ENCODE results near the gene VPS33A. TPM values are rescaled to one million over a fixed set of nuclear protein-coding genes. Genes with fewer than 3 reads are reported as not detected.

VPS33A gene
- total and polyA plus RNA-seq, 2 donors (not counting 3 experiments of a cell fraction or from before 2014, with no cell fraction given), result 12.1 to 23.1 TPM

DNA sequence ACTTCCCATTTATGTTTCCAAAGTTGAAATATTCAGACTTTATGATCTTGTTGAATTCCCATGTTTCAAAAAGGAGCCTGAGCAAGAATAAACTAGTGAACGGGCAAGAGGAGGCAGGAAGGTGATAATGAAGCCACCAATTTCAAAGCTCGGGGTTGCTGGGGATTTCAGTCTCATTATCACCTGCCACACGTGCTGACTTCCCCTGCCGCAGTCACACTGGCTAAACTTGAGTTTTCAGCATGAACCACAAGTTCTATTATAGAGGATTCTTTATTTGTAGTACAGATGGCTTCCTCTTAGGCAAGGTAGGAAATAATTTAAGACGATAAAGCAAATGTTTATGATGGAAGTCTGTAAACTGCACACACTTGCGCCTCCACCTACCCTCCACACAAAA, 22.3 kb downstream of the VPS33A start:
- no peaks in the 10 kb centered on the region for H3K27me3 ChIP-seq (ENCODE audit: control insufficient read depth in 2 of 2, insufficient read depth in 2 of 2, low read length in 2 of 2)
- BruUV-seq (replicated peaks), result no TSS peak
- H3K4me3 ChIP-seq (replicated peaks in 1 of 3; ENCODE audit: insufficient read depth in 1 of 3, low read depth in 1 of 3, low read length in 3 of 3), result no peak overlapping the region
- CTCF ChIA-PET, result no interaction called here
- no peaks in the 10 kb centered on the region for H3K79me2 ChIP-seq (ENCODE audit: control insufficient read depth, insufficient read depth, low read length)
- TF ChIP-seq POLR2A (IDR thresholded peaks at IDR 0.05; ENCODE audit: low read depth, low read length) (no peak), EZH2 (IDR thresholded peaks at IDR 0.05; ENCODE audit: borderline replicate concordance, low read depth, low read length, severe bottlenecking) (no peak), FOS (IDR thresholded peaks at IDR 0.05; ENCODE audit: borderline replicate concordance, insufficient read depth, low read length) (no peak), GATA2 (IDR thresholded peaks at IDR 0.05; ENCODE audit: insufficient read depth, insufficient read length, low read depth, low read length) (no peak)
- TF ChIP-seq, protein P1, sequence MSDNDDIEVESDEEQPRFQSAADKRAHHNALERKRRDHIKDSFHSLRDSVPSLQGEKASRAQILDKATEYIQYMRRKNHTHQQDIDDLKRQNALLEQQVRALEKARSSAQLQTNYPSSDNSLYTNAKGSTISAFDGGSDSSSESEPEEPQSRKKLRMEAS (IDR thresholded peaks at IDR 0.05; ENCODE audit: insufficient read depth, insufficient read length), result no peak
- TF ChIP-seq, protein P2, sequence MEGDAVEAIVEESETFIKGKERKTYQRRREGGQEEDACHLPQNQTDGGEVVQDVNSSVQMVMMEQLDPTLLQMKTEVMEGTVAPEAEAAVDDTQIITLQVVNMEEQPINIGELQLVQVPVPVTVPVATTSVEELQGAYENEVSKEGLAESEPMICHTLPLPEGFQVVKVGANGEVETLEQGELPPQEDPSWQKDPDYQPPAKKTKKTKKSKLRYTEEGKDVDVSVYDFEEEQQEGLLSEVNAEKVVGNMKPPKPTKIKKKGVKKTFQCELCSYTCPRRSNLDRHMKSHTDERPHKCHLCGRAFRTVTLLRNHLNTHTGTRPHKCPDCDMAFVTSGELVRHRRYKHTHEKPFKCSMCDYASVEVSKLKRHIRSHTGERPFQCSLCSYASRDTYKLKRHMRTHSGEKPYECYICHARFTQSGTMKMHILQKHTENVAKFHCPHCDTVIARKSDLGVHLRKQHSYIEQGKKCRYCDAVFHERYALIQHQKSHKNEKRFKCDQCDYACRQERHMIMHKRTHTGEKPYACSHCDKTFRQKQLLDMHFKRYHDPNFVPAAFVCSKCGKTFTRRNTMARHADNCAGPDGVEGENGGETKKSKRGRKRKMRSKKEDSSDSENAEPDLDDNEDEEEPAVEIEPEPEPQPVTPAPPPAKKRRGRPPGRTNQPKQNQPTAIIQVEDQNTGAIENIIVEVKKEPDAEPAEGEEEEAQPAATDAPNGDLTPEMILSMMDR (IDR thresholded peaks at IDR 0.05; ENCODE audit: extremely low read depth in 1 of 2, insufficient read depth in 1 of 2, low read depth in 1 of 2, low read length in 2 of 2), result no peak
- intact Hi-C loops (cut with micrococcal nuclease), result no loop called here
- dilution Hi-C loops (cut with MboI; ENCODE audit: extremely low pct_ligation_motif_present, low sequenced_read_pairs), result no loop called here
- POLR2A ChIA-PET, result no interaction called here
- H3K36me3 ChIP-seq (ENCODE audit: control insufficient read depth in 2 of 2, extremely low read depth in 1 of 2, insufficient read depth in 2 of 2, low read length in 2 of 2), result peaks cover 0 to 8% of the 10 kb centered on the region in 2 experiments
- H3K27ac ChIP-seq (ENCODE audit: insufficient read depth, low read depth, low read length), result no peak overlapping the region
- H3K9me1 ChIP-seq (replicated peaks; ENCODE audit: control insufficient read depth, extremely low read depth, insufficient read depth, low read length), result no peaks in the 10 kb centered on the region
- no peak overlapping the region for H3K4me2 ChIP-seq (ENCODE audit: insufficient read depth, low read length)
- DNase-seq (ENCODE audit: low read depth, low spot score) (no peak), FAIRE-seq (no peak)
- H4K20me1 ChIP-seq (replicated peaks; ENCODE audit: control insufficient read depth, extremely low read depth, insufficient read depth, low read length), result no peaks in the 10 kb centered on the region
- H3K9ac ChIP-seq (replicated peaks; ENCODE audit: extremely low read depth, insufficient read depth, low read length), result no peak overlapping the region
- H3K4me1 ChIP-seq (ENCODE audit: control insufficient read depth, extremely low read depth, insufficient read depth, low read length), result no peaks in the 10 kb centered on the region
- no peak overlapping the region for H2AFZ ChIP-seq (ENCODE audit: low read depth, low read length)
- H3K9me3 ChIP-seq (replicated peaks; ENCODE audit: control insufficient read depth, insufficient read depth, low read length), result no peaks in the 10 kb centered on the region

DNA sequence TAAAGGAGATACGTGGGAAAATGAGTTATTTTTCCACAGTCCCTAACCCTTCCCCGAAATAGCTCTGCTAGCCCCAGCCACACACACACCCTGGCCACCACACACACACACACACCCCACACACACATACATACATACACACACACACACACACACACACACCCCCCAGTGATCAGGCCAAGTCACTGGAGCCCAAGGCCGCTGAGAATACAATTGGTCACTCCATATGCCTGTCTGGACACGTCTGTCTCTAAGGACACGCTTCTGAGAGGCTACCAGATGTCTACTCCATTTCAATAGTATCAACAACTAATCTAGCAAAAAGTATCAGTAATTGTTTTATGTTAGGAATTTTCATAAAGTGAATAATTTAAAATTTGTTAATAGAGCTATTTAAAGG, 27.4 kb downstream of the VPS33A start:
- H3K79me2 ChIP-seq (ENCODE audit: control insufficient read depth, insufficient read depth, low read length), result no peaks in the 10 kb centered on the region
- H3K36me3 ChIP-seq (ENCODE audit: control insufficient read depth in 2 of 2, extremely low read depth in 1 of 2, insufficient read depth in 2 of 2, low read length in 2 of 2), result peaks cover 0 to 10% of the 10 kb centered on the region in 2 experiments
- no peaks in the 10 kb centered on the region for H3K9me3 ChIP-seq (replicated peaks; ENCODE audit: control insufficient read depth, insufficient read depth, low read length)
- no peaks in the 10 kb centered on the region for H3K27me3 ChIP-seq (ENCODE audit: control insufficient read depth in 2 of 2, insufficient read depth in 2 of 2, low read length in 2 of 2)
- BruUV-seq (replicated peaks), result no TSS peak
- TF ChIP-seq JUN (IDR thresholded peaks at IDR 0.05; ENCODE audit: borderline replicate concordance, insufficient read depth, insufficient read length, low read depth) (no peak), FOS (IDR thresholded peaks at IDR 0.05; ENCODE audit: borderline replicate concordance, insufficient read depth, low read length) (no peak), POLR2A (IDR thresholded peaks at IDR 0.05; ENCODE audit: low read depth, low read length) (no peak), EZH2 (IDR thresholded peaks at IDR 0.05; ENCODE audit: borderline replicate concordance, low read depth, low read length, severe bottlenecking) (no peak), POLR2AphosphoS5 (IDR thresholded peaks at IDR 0.05; ENCODE audit: insufficient read depth, low read depth, low read length) (no peak), MYC (IDR thresholded peaks at IDR 0.05; ENCODE audit: low read depth, low read length) (no peak)
- TF ChIP-seq, protein P2 (IDR thresholded peaks at IDR 0.05; ENCODE audit: extremely low read depth in 1 of 2, insufficient read depth in 1 of 2, low read depth in 1 of 2, low read length in 2 of 2), result no peak
- H3K27ac ChIP-seq (ENCODE audit: insufficient read depth, low read depth, low read length), result no peak overlapping the region
- no peak overlapping the region for H3K4me3 ChIP-seq (replicated peaks in 1 of 3; ENCODE audit: insufficient read depth in 1 of 3, low read depth in 1 of 3, low read length in 3 of 3)
- dilution Hi-C loops (cut with MboI; ENCODE audit: extremely low pct_ligation_motif_present, low sequenced_read_pairs), result no loop called here
- no peak overlapping the region for H3K4me2 ChIP-seq (ENCODE audit: insufficient read depth, low read length)
- FAIRE-seq (no peak), DNase-seq (ENCODE audit: low read depth, low spot score) (no peak)
- POLR2A ChIA-PET, result no interaction called here
- no peaks in the 10 kb centered on the region for H3K4me1 ChIP-seq (ENCODE audit: control insufficient read depth, extremely low read depth, insufficient read depth, low read length)
- no peak overlapping the region for H3K9ac ChIP-seq (replicated peaks; ENCODE audit: extremely low read depth, insufficient read depth, low read length)
- H2AFZ ChIP-seq (ENCODE audit: low read depth, low read length), result no peak overlapping the region
- H4K20me1 ChIP-seq (replicated peaks; ENCODE audit: control insufficient read depth, extremely low read depth, insufficient read depth, low read length), result no peaks in the 10 kb centered on the region
- no peaks in the 10 kb centered on the region for H3K9me1 ChIP-seq (replicated peaks; ENCODE audit: control insufficient read depth, extremely low read depth, insufficient read depth, low read length)
- CTCF ChIA-PET, result no interaction called here
- intact Hi-C loops (cut with micrococcal nuclease), result no loop called here
